Suppressor macrophage treated with lipopolysaccharide for 4 hours (primary cell): ENCODE data around the gene ZFHX3.
A peak's percentile ranks its signal among the peaks of the same experiment; 100 is the strongest.

Experiments used
- DNase-seq: peaks from one replicate; pipeline ENCODE4 v3.0.0-alpha.2; 2020

ZFHX3 gene

GRCh38 chr16:72862090-72862489, 185.8 kb downstream of the ZFHX3 start:
- no peak for DNase-seq

- no peak for DNase-seq
Observed at GRCh38 chr16:72860726-72861562, 187.0 kb downstream of the ZFHX3 start.

GRCh38 chr16:72859581-72859980, 188.3 kb downstream of the ZFHX3 start:
- DNase-seq: no peak

- DNase-seq: no peak
Observed at GRCh38 chr16:72858665-72859493, 189.0 kb downstream of the ZFHX3 start.

GRCh38 chr16:72857834-72858664, 189.9 kb downstream of the ZFHX3 start:
- DNase-seq: no peak

GRCh38 chr16:72856797-72857196, 191.1 kb downstream of the ZFHX3 start:
- DNase-seq: no peak

- peak; percentile 51 for DNase-seq
Observed at GRCh38 chr16:72854267-72854959, 193.5 kb downstream of the ZFHX3 start.

GRCh38 chr16:72853575-72854266, 194.2 kb downstream of the ZFHX3 start:
- peak; percentile 79 for DNase-seq

- DNase-seq: peak; percentile 39
Observed at GRCh38 chr16:72852421-72852820, 195.5 kb downstream of the ZFHX3 start.

- DNase-seq: no peak
Observed at GRCh38 chr16:72850853-72851252, 197.1 kb downstream of the ZFHX3 start.

GRCh38 chr16:72850021-72850420, 197.9 kb downstream of the ZFHX3 start:
- no peak for DNase-seq

- DNase-seq: peak; percentile 62
Observed at GRCh38 chr16:72848759-72849664, 198.9 kb downstream of the ZFHX3 start.

GRCh38 chr16:72848028-72848400, 199.9 kb downstream of the ZFHX3 start:
- no peak for DNase-seq

GRCh38 chr16:72847187-72848027, 200.5 kb downstream of the ZFHX3 start:
- DNase-seq: no peak

GRCh38 chr16:72846594-72846993, 201.3 kb downstream of the ZFHX3 start:
- no peak for DNase-seq

- no peak for DNase-seq
Observed at GRCh38 chr16:72845322-72846020, 202.5 kb downstream of the ZFHX3 start.

- DNase-seq: no peak
Observed at GRCh38 chr16:72844225-72844920, 203.6 kb downstream of the ZFHX3 start.

- DNase-seq: no peak
Observed at GRCh38 chr16:72841506-72841905, 206.4 kb downstream of the ZFHX3 start.
